ENCODE measurements around the gene JUND.

DNA sequence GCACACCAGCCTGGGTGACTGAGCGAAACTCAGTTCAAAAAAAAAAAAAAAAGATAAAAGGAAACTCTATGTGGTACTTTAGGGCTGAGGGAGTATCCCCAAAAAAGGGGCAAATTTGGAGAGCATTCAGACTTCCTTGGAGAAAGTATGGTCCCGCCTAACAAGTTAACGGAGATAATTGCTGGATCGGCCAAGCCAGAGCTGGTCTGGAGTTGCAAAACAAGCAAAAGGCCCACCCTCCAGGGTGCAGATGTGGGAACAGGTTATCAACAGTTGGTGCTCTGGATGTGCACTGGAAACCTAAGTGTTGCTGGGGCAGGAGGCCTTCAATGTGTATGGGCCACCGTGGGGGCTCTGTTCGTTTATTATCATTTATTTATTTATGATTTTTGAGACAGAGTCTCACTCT is 10.0 kb downstream of the JUND start:
- TF ChIP-seq GATA2 (CRISPR knock-in tag; IDR thresholded peaks at IDR 0.05) (no peak), EP300 (IDR thresholded peaks at IDR 0.05; ENCODE audit: borderline replicate concordance in 1 of 2, low read depth in 1 of 2, low read length in 1 of 2) (no peak), SMC3 (IDR thresholded peaks at IDR 0.05; ENCODE audit: low read depth, low read length) (no peak), CTCF (IDR thresholded peaks at IDR 0.05) (no peak), JUND (IDR thresholded peaks at IDR 0.05) (no peak), TEAD4 (IDR thresholded peaks at IDR 0.05; ENCODE audit: borderline replicate concordance, insufficient read depth) (no peak)
- TF ChIP-seq, protein P1, sequence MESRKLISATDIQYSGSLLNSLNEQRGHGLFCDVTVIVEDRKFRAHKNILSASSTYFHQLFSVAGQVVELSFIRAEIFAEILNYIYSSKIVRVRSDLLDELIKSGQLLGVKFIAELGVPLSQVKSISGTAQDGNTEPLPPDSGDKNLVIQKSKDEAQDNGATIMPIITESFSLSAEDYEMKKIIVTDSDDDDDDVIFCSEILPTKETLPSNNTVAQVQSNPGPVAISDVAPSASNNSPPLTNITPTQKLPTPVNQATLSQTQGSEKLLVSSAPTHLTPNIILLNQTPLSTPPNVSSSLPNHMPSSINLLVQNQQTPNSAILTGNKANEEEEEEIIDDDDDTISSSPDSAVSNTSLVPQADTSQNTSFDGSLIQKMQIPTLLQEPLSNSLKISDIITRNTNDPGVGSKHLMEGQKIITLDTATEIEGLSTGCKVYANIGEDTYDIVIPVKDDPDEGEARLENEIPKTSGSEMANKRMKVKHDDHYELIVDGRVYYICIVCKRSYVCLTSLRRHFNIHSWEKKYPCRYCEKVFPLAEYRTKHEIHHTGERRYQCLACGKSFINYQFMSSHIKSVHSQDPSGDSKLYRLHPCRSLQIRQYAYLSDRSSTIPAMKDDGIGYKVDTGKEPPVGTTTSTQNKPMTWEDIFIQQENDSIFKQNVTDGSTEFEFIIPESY (IDR thresholded peaks at IDR 0.05; ENCODE audit: borderline replicate concordance, low read depth): no peak
